Motor neuron (in vitro differentiated cells): ENCODE results near the gene SSR4. TPM values are rescaled to one million over a fixed set of nuclear protein-coding genes. Genes with fewer than 3 reads are reported as not detected.
"Not testable (repeated sequence)": the region's sequence is repeated elsewhere in the genome, so short reads cannot be mapped to it uniquely, and the experiment has no call there.

Experiments
- ATAC-seq, 8 experiments: fragments of 200-7000 bp; cut with Tn5 transposase; replicated peaks in 6 of 8; 2 replicates each; pipeline ENCODE4 v1.8.0; 2021; ENCODE audit warnings: mild to moderate bottlenecking in 8 of 8, moderate library complexity in 8 of 8
- H3K27ac ChIP-seq, 2 donors: fragments of 250-450 bp; sonication (Bioruptor Pico); 2 replicates each; pipeline ENCODE4 v1.9.0; 2021; ENCODE audit warnings: antibody characterized with exemption in 2 of 2, mild to moderate bottlenecking in 2 of 2, moderate library complexity in 1 of 2
- H3K4me1 ChIP-seq, 2 donors: fragments of 250-450 bp; sonication (Bioruptor Pico); replicated peaks in 1 of 2; 2 replicates each; pipeline ENCODE4 v1.6.1; 2021; ENCODE audit warnings: antibody characterized with exemption in 2 of 2, mild to moderate bottlenecking in 2 of 2, moderate library complexity in 1 of 2
- H3K4me3 ChIP-seq, 5 donors: fragments of 250-450 bp; sonication (Bioruptor Pico); 2 replicates each; pipeline ENCODE4 v1.9.0; 2021; ENCODE audit warnings: antibody characterized with exemption in 5 of 5, mild to moderate bottlenecking in 5 of 5, moderate library complexity in 4 of 5
- WGBS, 10 experiments: fragments of 450-650 bp; shearing (Covaris generic); methylation state at CpG; one replicate each; pipeline ENCODE4 v1.0.0; 2022; 5-methylcytosine and 5-hydroxymethylcytosine counted together
- in situ Hi-C, 9 experiments: fragments of 400-800 bp; cut with MboI; loops; one replicate each; pipeline ENCODE4 v1.15.0; 2021; ENCODE audit warnings: low sequenced_read_pairs in 9 of 9, low pct_unique_long_range_greater_than_20kb in 2 of 9; ENCODE audit not compliant: unreplicated experiment in 9 of 9
- total RNA-seq, 8 experiments: library from RNA; unstranded; fragments of 300-600 nt; gene quantifications; 2 replicates each; pipeline versions ENCODE4 v1.2.3 to v1.2.4, GENCODE V29; 2022

Gene SSR4
- total RNA-seq: 100 to 1,000 TPM; 327 to 910 (median 415) TPM

DNA sequence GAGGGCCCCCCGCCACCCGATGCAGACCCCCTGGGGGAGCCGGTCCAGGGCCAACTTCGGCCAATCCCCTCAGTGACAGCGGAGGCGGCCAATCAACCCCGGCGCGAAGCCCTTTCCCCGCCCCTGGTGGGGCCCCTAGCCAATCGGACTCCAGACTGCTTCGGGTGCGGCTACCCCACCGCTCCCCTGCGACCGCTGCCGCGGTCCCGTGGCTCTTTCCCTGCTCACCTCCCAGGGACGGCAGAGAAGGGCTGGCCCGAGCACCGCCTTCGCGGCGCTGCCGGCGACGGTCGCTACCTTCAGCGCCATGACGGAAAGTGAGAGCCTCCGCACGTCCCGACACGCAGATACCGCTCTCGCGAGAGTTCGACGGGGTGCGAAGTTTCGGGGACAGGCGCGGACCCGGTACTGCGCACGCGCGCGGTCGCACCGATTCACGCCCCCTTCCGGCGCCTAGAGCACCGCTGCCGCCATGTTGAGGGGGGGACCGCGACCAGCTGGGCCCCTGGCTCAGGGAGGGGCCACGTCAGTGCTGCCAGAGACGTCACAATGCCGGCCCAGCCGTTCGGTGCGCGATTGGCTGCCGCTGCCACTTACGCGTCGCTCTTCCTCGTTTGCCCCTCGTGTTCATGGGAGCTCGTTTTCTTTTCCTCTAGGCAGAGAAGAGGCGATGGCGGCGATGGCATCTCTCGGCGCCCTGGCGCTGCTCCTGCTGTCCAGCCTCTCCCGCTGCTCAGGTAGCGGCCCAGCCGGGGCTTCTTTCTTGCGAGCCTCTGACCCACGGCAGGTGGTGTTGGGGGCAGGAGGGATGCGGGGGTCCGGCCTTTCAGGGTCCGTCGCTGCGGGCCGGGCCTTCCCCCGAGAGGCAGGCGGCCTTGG, at the start of gene SSR4, which contains the start of gene IDH3G:
Gene SSR4, plus strand, starts transcription at position 651 of the 879 bp plus-strand sequence. Its CDS starts 20 bp downstream, at position 671.
Gene IDH3G, minus strand, starts transcription at position 358 of the 879 bp plus-strand sequence. Its CDS starts 49 bp downstream, at position 309.
- in situ Hi-C loops: no loop called here
- peak within 1 kb of the TSS; percentile 89 to 99 (median 95) for H3K4me3 ChIP-seq
- peak; percentile 83 to 93 (median 90) for ATAC-seq
- H3K27ac ChIP-seq: peak within 1 kb of the TSS; percentile 99 to 100
- peaks cover 14 to 21% of the 10 kb centered on the region in 2 donors for H3K4me1 ChIP-seq
- WGBS, 10 experiments: 0% methylated on average over 3 of the region's 92 CpGs; no CpG with 5 or more reads in 9 of the 10 experiments

DNA sequence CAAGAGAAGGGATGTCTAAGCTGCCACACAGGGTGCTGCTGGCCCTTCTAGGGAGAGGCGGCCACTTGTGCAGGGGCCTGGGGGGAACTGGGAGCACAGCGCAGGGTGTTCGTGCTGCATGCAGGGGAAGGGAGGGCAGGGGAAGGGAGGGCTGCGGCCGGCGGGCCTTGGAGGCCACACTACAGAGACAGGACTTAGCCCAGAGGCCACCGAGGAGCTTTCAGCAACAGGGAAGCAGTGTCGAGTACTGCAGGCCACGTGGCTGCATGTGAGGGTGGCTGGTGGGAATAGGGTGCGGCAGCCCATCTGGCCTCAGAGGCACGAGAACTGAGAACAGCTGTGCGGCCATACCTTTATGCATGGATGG, 49.4 kb upstream of the SSR4 start:
- H3K4me3 ChIP-seq, in situ Hi-C loops, ATAC-seq, H3K27ac ChIP-seq: not testable (repeated sequence)
- no CpG with 5 or more reads among the region's 12 CpGs for WGBS, 10 experiments
- peaks cover 10 to 13% of the 10 kb centered on the region in 2 donors for H3K4me1 ChIP-seq

DNA sequence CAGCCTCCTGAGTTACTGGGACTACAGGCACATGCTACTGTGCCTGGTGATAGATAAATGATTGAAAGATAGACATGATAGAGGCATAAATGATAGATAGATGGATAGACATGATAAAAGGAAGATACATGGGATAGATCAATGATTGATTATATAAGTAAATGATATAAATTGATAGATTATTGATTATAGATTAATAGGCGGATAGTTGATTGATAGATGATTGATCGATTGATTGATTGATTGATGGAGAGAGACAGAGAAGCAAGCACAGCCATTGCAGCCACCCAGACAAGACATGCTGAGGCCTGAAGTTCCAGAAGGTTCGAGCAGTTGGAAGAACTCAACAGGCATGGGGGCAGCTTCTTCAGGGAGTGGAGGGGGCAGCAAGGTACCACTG, 48.1 kb upstream of the SSR4 start:
- Histone ChIP-seq H3K4me3 (no peak overlapping the region), H3K4me1 (peaks cover 13 to 20% of the 10 kb centered on the region in 2 donors), H3K27ac (no peak overlapping the region)
- 39 to 93% (median 68%) methylated on average over 1 to 3 of the region's 3 CpGs; no CpG with 5 or more reads in 5 of the 10 experiments for WGBS, 10 experiments
- no peak for ATAC-seq
- in situ Hi-C loops: no loop called here

DNA sequence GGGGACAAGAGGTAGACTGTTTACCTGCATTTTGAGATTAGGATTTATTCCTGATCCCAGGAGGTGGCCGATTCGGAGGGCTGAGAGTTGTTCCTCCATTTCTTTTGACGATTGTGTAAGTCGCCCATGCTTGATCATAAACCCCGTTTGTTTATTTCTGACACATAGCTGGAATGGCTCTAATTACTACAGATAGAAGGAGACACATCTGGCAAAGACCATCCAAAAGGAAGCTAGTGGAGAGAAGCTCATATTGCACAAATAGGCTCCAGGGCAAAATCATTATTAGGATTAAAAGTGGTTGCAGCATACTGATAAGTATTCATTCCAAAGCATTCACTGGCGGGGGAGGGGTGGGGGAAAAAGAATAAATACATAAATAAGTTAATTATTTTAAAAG, 47.5 kb upstream of the SSR4 start:
- in situ Hi-C loops, H3K4me3 ChIP-seq, H3K27ac ChIP-seq, ATAC-seq: not testable (repeated sequence)
- WGBS, 10 experiments: 20 to 80% (median 33%) methylated on average over 1 to 2 of the region's 6 CpGs; no CpG with 5 or more reads in 7 of the 10 experiments
- peaks cover 13 to 20% of the 10 kb centered on the region in 2 donors for H3K4me1 ChIP-seq

DNA sequence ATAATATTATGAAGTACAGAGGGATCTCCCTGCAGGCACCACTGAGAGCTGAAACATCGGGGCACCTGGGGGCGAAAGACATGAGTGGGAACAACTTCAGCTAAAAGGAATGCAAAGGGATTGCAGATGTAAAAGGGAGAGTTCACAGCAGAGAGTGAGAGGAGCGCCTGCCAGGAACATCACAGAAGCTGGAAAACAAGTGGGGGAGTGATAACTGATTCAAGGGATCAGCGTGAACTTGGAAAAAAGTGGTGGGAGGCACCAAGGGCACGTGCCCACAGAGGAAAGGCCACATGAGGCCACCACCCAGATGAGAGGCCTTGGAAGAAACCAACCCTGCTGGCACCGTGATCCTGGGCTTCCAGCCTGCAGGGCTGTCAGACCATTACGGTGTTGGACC, 45.5 kb upstream of the SSR4 start:
- H3K27ac ChIP-seq, in situ Hi-C loops, ATAC-seq, H3K4me3 ChIP-seq: not testable (repeated sequence)
- H3K4me1 ChIP-seq: peaks cover 6 to 11% of the 10 kb centered on the region in 2 donors
- 62% methylated on average over 5 of the region's 7 CpGs; no CpG with 5 or more reads in 9 of the 10 experiments for WGBS, 10 experiments

DNA sequence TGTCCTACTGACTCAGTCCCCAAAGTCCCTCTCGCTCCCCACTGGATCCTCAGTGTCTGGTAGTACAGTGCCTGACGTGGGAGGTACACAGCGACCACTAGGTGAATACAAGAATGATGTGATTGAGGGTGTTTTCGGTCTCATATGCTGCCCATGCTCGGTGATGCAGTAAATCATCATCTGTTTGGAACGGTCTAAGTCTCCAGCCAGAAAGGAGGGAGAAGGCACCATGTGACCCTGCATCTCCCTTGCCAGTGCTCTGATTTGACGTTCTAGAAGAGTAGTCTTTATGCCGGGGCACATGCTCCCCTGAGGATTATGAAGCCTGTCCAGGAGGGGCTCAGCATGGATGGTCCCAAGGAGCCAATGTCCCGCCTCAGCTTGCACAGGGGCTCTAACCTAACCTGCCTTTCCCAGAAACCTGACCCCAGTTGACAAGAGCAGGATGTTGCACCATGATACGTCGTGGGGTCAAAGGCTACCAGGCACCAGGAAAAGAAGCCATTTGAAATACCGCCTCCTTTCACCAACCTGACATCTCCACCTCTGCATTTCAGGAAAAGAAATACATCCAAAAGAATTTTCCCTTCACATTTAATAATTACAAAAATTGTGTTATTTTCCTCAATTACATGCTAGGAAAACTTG, 44.2 kb upstream of the SSR4 start:
- 50 to 100% (median 54%) methylated on average over 1 to 6 of the region's 12 CpGs; no CpG with 5 or more reads in 6 of the 10 experiments for WGBS, 10 experiments
- in situ Hi-C loops: no loop called here
- peaks cover 3 to 8% of the 10 kb centered on the region in 2 donors for H3K4me1 ChIP-seq
- no peak overlapping the region for H3K27ac ChIP-seq
- no peak overlapping the region for H3K4me3 ChIP-seq
- ATAC-seq: peak in 4 of 8 experiments; percentile 53 to 91 (median 85)

DNA sequence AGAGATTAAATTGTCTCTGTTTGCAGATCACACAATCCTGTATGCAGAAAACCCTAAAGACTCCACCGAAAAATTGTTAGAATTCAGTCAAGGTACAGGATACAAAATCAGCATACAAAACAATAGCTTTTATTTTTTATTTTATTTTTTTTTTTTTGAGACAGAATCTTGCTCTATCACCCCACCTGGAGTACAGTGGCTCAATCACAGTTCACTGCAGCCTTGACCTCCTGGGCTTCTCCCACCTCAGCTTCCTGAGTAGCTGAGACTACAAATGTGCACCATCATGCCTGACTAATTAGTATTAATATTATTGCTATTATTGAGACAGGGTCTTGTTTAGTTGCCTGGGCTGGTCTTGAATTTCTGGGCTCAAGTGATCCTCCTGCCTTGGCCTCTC, 39.3 kb upstream of the SSR4 start:
- Histone ChIP-seq H3K4me1 (peaks cover 3 to 6% of the 10 kb centered on the region in 2 donors), H3K27ac (no peak overlapping the region), H3K4me3 (no peak overlapping the region)
- in situ Hi-C loops: no loop called here
- ATAC-seq: no peak
- WGBS, 10 experiments: 60 to 71% methylated on average over 1 of the region's 1 CpG; no CpG with 5 or more reads in 8 of the 10 experiments

DNA sequence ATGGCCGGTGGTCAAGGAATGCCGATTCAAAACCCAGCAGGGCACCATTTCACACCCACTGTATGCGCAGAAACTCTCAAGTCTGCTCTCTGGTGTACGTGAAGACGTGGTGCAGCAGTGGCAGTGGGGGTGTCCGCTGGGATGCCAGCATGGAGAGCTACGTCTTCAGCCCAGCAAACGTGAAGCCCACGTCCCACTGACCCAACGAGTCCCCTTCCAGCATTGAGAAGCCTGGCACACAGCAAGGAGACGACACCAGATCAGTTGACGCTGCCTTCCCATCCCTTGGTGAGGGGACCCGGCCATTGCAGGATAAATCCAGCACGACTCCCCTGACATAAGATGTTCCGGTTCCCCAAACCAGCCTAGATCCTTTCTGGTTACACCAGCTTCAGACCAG, 32.6 kb upstream of the SSR4 start:
- ATAC-seq: no peak
- Histone ChIP-seq H3K4me1 (peaks cover 28 to 30% of the 10 kb centered on the region in 2 donors), H3K4me3 (no peak overlapping the region), H3K27ac (no peak overlapping the region)
- 42% methylated on average over 7 of the region's 15 CpGs; no CpG with 5 or more reads in 9 of the 10 experiments for WGBS, 10 experiments
- in situ Hi-C loops: no loop called here

DNA sequence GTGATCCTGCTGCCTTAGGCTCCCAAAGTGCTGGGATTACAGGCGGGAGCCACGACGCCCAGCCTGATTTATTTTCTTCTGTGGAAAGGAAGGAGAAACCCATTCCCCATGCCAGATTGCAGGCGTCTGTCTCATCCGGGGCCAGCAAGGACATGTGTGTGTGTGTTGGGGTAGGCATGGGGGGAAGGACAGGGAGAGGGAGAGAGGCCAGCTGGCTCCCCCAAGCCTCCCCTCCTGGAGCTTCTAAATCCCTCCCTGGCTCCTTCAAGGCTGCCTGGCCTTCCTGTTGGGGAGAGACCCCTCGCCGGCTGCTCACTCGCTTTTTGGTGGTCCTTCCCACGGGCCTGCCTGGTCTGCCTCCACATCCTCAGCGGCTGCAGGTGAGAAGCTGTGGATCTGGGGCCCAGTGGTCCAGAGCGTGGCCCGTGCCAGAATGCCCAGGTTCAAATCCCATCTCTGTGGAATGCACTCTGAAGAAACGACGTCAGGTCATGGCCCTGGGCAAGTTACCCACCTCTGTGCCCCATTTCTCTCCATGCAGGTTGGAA, 31.8 kb upstream of the SSR4 start:
- Histone ChIP-seq H3K4me1 (peaks cover 30 to 34% of the 10 kb centered on the region in 2 donors), H3K27ac (no peak overlapping the region), H3K4me3 (no peak overlapping the region)
- ATAC-seq: no peak
- in situ Hi-C loops: no loop called here
- 94% methylated on average over 3 of the region's 14 CpGs; no CpG with 5 or more reads in 9 of the 10 experiments for WGBS, 10 experiments

DNA sequence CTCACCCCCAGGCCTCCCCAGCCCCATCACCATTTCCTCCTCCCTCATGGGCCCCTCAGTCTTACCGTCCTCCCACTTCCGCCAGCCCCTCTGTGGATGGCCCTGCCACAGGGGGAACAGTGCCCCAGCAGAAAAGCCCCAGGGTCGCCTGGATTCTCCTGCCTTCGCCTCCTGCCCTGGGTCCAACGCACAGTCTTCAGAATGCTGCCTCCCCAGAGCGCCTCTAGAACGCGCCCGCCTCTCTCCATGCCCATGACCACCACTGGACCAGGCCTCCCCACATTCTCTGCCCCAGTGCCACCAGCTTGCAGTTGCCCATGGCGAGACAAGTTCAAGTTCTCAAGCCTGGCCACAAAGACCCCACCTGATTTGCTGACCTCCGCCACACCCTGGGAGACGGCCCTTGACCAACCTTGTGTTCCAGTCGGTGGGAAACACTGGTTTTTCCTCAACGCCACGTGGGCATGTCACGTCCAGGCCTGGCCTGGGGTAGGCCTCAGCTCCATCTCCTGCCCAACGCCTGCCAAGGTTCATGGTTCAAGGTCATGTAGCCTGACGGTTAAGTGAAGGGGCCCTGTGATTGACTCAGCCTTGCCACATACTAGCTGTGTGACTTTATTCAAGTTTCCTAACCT, 31.1 kb upstream of the SSR4 start:
- ATAC-seq: no peak
- WGBS, 10 experiments: 77 to 80% methylated on average over 1 to 9 of the region's 18 CpGs; no CpG with 5 or more reads in 8 of the 10 experiments
- H3K27ac ChIP-seq: no peak overlapping the region
- H3K4me1 ChIP-seq: peaks cover 30 to 34% of the 10 kb centered on the region in 2 donors
- H3K4me3 ChIP-seq: no peak overlapping the region
- in situ Hi-C loops: no loop called here

DNA sequence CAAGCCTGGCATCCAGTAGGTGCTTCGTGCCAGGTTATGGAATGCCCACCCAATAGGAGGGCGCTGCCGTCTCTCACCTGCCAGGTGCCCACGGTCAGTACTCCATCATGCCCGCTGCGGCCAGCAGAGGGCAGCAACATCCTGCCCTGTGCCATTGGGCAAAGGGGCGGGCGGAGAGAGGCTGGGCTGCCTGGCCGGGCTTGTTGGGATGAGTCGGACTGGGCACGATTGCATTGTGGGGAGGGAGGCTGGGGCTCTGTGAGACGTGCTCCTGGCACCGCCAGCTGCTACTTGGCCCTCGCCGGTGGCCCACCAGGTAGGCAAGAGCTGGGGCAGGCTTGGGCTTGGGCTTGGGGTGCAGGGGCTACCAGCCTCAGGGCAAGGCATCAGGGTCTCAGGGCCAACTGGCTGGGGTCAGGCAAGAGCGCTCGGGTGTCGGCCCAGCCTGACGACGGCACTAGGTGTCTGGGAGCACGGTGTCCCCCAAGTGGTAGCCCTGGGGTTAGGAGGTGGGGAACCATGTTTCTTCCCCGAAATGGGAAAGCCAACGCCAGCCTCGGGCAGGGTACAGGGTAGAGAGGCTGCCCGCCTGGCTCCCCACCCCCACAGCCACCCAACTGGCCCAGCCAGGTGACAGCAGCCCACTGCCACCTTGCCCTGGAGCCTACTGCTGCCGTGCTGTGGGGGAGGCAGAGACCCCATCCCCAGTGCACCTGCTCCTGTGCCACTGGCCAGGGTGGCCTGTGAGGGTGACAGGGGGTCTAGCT, 30.3 kb upstream of the SSR4 start, which contains the start of gene PLXNB3:
Gene PLXNB3, plus strand, starts transcription at position 261 of the 767 bp plus-strand sequence. CDS start 1,287 bp downstream, outside the sequence.
- Histone ChIP-seq H3K27ac (peak within 1 kb of the TSS; percentile 66 to 96), H3K4me1 (peaks cover 30 to 34% of the 10 kb centered on the region in 2 donors), H3K4me3 (peak within 1 kb of the TSS in 1 of 5 donors; percentile 32)
- in situ Hi-C loops: no loop called here
- peak in 5 of 8 experiments; percentile 2 to 96 (median 49) for ATAC-seq
- WGBS, 10 experiments: no CpG with 5 or more reads among the region's 26 CpGs

DNA sequence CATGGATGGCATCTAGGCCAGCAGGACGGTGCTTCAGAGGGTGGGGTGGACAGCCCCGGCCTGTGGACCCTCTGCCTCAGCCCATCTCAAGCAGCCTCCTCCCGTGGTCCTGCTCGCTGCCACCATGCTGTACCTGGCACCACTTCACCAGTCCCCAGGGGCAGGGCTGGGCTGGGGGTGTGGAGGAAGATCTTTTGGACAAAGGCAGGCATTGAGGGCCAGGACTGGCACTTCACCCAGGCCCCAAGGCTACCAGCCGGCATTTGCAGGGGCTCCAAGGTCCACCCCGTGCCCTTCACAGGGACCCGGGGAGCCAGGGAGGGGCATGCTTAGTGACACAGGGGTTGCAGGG, 29.7 kb upstream of the SSR4 start:
- H3K27ac ChIP-seq: peak overlapping the region; percentile 66 to 96
- no peak for ATAC-seq
- no CpG with 5 or more reads among the region's 7 CpGs for WGBS, 10 experiments
- H3K4me3 ChIP-seq: peak overlapping the region in 1 of 5 donors; percentile 32
- H3K4me1 ChIP-seq: peaks cover 30 to 34% of the 10 kb centered on the region in 2 donors
- in situ Hi-C loops: no loop called here
